ENCODE data around the gene ALDH1A2.

Gene ALDH1A2

GRCh38 chr15:58062175-58062574 is 3.3 kb downstream of the ALDH1A2 start:
- H3K4me3 ChIP-seq (ENCODE audit: low read depth in 1 of 2, low read length in 1 of 2) = no peak overlapping the region
- H3K36me3 ChIP-seq = no peaks in the 10 kb centered on the region
- H3K9me3 ChIP-seq = no peaks in the 10 kb centered on the region
- TF ChIP-seq, protein P1, sequence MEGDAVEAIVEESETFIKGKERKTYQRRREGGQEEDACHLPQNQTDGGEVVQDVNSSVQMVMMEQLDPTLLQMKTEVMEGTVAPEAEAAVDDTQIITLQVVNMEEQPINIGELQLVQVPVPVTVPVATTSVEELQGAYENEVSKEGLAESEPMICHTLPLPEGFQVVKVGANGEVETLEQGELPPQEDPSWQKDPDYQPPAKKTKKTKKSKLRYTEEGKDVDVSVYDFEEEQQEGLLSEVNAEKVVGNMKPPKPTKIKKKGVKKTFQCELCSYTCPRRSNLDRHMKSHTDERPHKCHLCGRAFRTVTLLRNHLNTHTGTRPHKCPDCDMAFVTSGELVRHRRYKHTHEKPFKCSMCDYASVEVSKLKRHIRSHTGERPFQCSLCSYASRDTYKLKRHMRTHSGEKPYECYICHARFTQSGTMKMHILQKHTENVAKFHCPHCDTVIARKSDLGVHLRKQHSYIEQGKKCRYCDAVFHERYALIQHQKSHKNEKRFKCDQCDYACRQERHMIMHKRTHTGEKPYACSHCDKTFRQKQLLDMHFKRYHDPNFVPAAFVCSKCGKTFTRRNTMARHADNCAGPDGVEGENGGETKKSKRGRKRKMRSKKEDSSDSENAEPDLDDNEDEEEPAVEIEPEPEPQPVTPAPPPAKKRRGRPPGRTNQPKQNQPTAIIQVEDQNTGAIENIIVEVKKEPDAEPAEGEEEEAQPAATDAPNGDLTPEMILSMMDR (IDR thresholded peaks at IDR 0.05) = no peak
- H3K27ac ChIP-seq = no peak overlapping the region
- peaks cover 14 to 18% of the 10 kb centered on the region in 2 experiments for H3K4me1 ChIP-seq (ENCODE audit: control insufficient read depth in 1 of 2, insufficient read depth in 1 of 2, low read depth in 1 of 2, low read length in 1 of 2)
- peaks cover 99% of the 10 kb centered on the region for H3K27me3 ChIP-seq

DNA sequence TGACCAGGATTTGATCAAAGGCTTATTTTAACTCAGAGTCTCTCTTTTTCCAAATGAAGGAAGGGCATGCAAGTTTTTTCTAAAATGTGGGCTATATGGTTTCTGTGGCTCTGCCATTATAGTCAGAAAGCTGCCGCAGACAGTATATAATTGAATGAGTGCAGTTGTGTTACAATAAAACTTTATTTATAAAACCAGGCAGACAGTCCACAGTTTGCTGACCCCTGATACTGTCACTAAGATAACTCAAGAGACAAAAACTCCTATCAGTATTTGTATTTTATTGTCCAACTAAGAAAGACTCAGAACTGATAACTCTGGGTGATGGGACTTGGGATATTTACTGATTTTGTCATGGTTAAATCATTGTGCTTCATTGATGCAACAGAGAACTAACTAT is 4.9 kb downstream of the ALDH1A2 start:
- no peaks in the 10 kb centered on the region for H3K9me3 ChIP-seq
- TF ChIP-seq, protein P1 (IDR thresholded peaks at IDR 0.05) = no peak
- peaks cover 7% of the 10 kb centered on the region in 2 experiments for H3K4me1 ChIP-seq (ENCODE audit: control insufficient read depth in 1 of 2, insufficient read depth in 1 of 2, low read depth in 1 of 2, low read length in 1 of 2)
- H3K27ac ChIP-seq = no peak overlapping the region
- H3K36me3 ChIP-seq = no peaks in the 10 kb centered on the region
- no peak overlapping the region for H3K4me3 ChIP-seq (ENCODE audit: low read depth in 1 of 2, low read length in 1 of 2)
- peaks cover 99% of the 10 kb centered on the region for H3K27me3 ChIP-seq

GRCh38 chr15:58058729-58059128 is 6.8 kb downstream of the ALDH1A2 start:
- H3K27me3 ChIP-seq = peaks cover 99% of the 10 kb centered on the region

DNA sequence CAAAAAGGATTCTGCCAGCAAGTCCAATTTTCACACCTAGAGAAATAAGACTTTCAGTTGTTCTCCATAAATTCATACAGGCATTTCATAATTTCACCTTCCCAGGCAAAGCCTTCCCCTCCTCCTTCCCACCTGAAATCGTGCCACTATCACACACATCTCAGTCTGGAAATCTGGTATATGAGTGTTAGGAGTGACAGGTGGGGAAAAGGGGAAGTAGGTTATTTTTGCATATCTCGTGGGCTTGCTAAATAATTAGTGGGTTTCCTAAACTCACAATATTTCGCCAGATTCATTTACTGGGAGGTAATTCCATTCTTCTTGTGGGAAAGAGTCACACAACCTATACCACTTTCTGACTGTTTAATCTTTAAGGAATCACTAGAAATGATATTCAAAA is 7.4 kb downstream of the ALDH1A2 start:
- H3K36me3 ChIP-seq = no peaks in the 10 kb centered on the region
- no peak overlapping the region for H3K4me3 ChIP-seq (ENCODE audit: low read depth in 1 of 2, low read length in 1 of 2)
- peaks cover 97% of the 10 kb centered on the region for H3K27me3 ChIP-seq
- no peaks in the 10 kb centered on the region for H3K9me3 ChIP-seq
- TF ChIP-seq, protein P1 (IDR thresholded peaks at IDR 0.05) = no peak
- no peak overlapping the region for H3K27ac ChIP-seq
- H3K4me1 ChIP-seq (ENCODE audit: control insufficient read depth in 1 of 2, insufficient read depth in 1 of 2, low read depth in 1 of 2, low read length in 1 of 2) = peaks cover 0 to 2% of the 10 kb centered on the region in 2 experiments

More at GRCh38 chr15:58058729-58059128, 6.8 kb downstream of the ALDH1A2 start:
- Histone ChIP-seq H3K9me3 (no peaks in the 10 kb centered on the region), H3K4me1 (ENCODE audit: control insufficient read depth in 1 of 2, insufficient read depth in 1 of 2, low read depth in 1 of 2, low read length in 1 of 2) (peaks cover 0 to 2% of the 10 kb centered on the region in 2 experiments), H3K36me3 (no peaks in the 10 kb centered on the region), H3K27ac (no peak overlapping the region), H3K4me3 (ENCODE audit: low read depth in 1 of 2, low read length in 1 of 2) (no peak overlapping the region)
- TF ChIP-seq, protein P1 (IDR thresholded peaks at IDR 0.05) = no peak

DNA sequence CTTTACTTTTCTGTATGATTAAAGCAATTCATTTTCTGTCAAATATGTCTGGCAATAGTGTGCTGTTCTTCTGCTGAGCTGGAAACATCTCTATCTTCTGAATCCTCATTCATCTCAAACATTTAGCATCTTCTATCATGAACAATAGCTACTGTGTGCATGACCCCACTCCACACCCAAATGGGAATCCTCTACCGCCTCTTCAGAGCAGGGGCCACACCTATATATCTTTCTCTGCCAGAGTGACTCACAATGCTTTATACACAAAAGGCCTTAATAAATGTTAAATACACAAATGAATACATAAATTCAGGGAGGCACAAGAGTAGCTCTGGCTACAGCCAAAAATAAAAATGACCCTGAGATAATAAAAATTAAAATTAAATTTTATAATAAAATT is 8.0 kb downstream of the ALDH1A2 start:
- Histone ChIP-seq H3K36me3 (no peaks in the 10 kb centered on the region), H3K4me3 (ENCODE audit: low read depth in 1 of 2, low read length in 1 of 2) (no peak overlapping the region), H3K27me3 (peaks cover 92% of the 10 kb centered on the region), H3K9me3 (no peaks in the 10 kb centered on the region), H3K4me1 (ENCODE audit: control insufficient read depth in 1 of 2, insufficient read depth in 1 of 2, low read depth in 1 of 2, low read length in 1 of 2) (peaks cover 0 to 2% of the 10 kb centered on the region in 2 experiments), H3K27ac (no peak overlapping the region)
- TF ChIP-seq, protein P1 (IDR thresholded peaks at IDR 0.05) = no peak

DNA sequence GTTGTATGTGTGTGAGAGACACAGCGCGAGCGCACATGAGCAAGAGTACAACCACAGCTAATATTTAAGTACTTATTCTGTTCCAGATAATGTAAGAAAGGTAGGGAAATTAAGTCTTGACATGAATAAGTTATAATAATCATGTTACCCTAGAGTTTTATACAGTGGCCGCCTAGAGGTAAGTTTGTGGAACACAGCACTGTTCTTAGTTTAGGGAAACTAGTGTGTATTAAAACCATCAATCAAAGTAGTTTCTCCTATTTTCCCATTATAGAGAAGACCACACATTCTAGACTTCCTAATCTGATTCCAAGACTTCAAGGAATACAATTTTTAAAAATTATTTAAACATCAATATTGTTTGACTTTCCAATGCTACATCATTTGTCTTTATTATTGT is 9.5 kb downstream of the ALDH1A2 start:
- no peaks in the 10 kb centered on the region for H3K9me3 ChIP-seq
- H3K27ac ChIP-seq = no peak overlapping the region
- H3K4me1 ChIP-seq (ENCODE audit: control insufficient read depth in 1 of 2, insufficient read depth in 1 of 2, low read depth in 1 of 2, low read length in 1 of 2) = peaks cover 0 to 2% of the 10 kb centered on the region in 2 experiments
- TF ChIP-seq, protein P1 (IDR thresholded peaks at IDR 0.05) = no peak
- H3K27me3 ChIP-seq = peaks cover 76% of the 10 kb centered on the region
- H3K36me3 ChIP-seq = no peaks in the 10 kb centered on the region
- no peak overlapping the region for H3K4me3 ChIP-seq (ENCODE audit: low read depth in 1 of 2, low read length in 1 of 2)

Measured in neutrophil (primary cell).